H1 (cell line): Measurements from ENCODE around the gene MCC. TPM values are rescaled to one million over a fixed set of nuclear protein-coding genes. Genes with fewer than 3 reads are reported as not detected.

ENCODE experiments used
- CHD1 ChIP-seq: IDR thresholded peaks from 2 replicates; pipeline ENCODE4 v1.6.1; 2012; ENCODE audit warnings: low read depth, low read length, improper control_type of control experiment
- HDAC2 ChIP-seq, 2 experiments: fragments of 300-600 bp in 1 of 2; sonication (generic) in 1 of 2; IDR thresholded peaks; 2 replicates each; pipeline ENCODE4 v1.6.1; 2011 to 2012; ENCODE audit warnings: low read depth in 2 of 2, low read length in 2 of 2, mild to moderate bottlenecking in 2 of 2, moderate library complexity in 2 of 2, borderline replicate concordance in 1 of 2, inconsistent platforms in 1 of 2
- PHF8 ChIP-seq: fragments of 200-600 bp; sonication (generic); conservative IDR thresholded peaks from 2 replicates; pipeline ENCODE4 v1.7.1; 2012; ENCODE audit warnings: low read depth, mild to moderate bottlenecking, inconsistent platforms, low read length, moderate library complexity
- POU5F1 ChIP-seq: IDR thresholded peaks from 2 replicates; pipeline ENCODE4 v1.6.1; 2011; ENCODE audit warnings: low read depth, mild to moderate bottlenecking, low read length, moderate library complexity
- ZNF274 ChIP-seq: IDR thresholded peaks from 2 replicates; pipeline ENCODE4 v1.7.0; 2012; ENCODE audit warnings: low read length, borderline replicate concordance; ENCODE audit errors: extremely low read depth
- polyA plus RNA-seq, 7 experiments: library from polyadenylated mRNA; depleted of rRNA in 3 of 7; stranded (reverse) in 5 of 7; unstranded in 2 of 7; fragments of >200 nt in 5 of 7; fragments of 200-250 nt in 2 of 7; gene quantifications; 1 replicate in 5 of 7; 2 replicates in 1 of 7; 4 replicates in 1 of 7; pipeline versions ENCODE4 v1.2.1 to v1.2.3, GENCODE V29; 2011 to 2013; ENCODE audit warnings: missing spikeins in 2 of 7, mixed read lengths in 2 of 7
- total RNA-seq: library from RNA; stranded (reverse); fragmentation: NEBNext Ultra II Directional; extraction: Animal tissue kit (Norgen Biotek cat#: 25700); gene quantifications from 2 replicates; pipeline ENCODE4 v1.2.1, GENCODE V29; 2021
- TF ChIP-seq, protein P1 (sequence below): fragments of 300-600 bp; sonication (generic); IDR thresholded peaks from 2 replicates; pipeline ENCODE4 v1.7.1; 2012; ENCODE audit warnings: low read length, moderate library complexity, mild to moderate bottlenecking, inconsistent platforms; ENCODE audit not compliant: insufficient replicate concordance
- TF ChIP-seq, protein P2 (sequence below): IDR thresholded peaks from 2 replicates; pipeline ENCODE4 v1.6.1; 2011; ENCODE audit warnings: low read depth, mild to moderate bottlenecking, low read length; ENCODE audit not compliant: insufficient read depth

MCC gene
- total and polyA plus RNA-seq, 2 of the 8 experiments (the other 6 are each of a cell fraction or from before 2014, with no cell fraction given), result 2.6 to 18.3 TPM

DNA sequence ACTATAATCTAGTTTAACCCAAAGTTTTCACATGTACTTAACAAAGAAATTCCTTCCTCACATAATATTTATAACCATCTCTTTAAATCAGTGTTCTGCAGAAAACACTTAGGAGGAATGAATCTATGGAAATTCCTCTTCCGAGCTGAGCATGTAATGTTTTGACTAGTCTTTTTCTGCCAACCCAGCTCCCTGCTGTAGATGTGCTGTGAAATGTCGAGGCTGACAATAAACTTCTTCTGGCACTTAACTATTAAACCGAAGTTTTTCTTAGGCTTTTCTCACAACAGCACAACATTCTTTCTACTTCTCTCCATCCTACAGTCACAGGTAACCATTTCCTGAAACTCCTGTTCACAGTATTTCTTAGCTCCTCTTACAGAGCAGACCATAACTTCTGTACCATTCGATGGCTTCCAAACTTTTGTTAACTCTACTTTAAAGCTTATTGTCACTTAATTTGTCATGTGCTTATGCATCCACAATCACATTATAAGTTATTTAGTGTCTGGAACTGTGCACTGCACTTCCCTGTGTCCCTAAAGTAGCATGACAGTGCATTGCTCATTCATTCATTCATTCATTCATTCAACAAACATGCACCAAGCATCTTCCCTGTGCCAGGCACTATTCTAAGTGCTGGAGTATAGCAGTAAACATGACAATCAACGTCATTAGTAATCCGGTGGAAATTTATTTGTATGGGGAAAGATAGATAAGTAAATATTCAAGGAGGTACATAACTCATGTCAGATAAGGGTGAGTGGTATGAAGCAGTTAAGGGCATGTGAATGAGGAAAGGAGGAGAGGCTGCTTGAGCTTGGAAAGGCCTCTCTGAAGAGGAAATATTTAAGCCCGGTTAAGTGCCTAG lies 108.1 kb downstream of the MCC start (continued):
- TF ChIP-seq, protein P1, sequence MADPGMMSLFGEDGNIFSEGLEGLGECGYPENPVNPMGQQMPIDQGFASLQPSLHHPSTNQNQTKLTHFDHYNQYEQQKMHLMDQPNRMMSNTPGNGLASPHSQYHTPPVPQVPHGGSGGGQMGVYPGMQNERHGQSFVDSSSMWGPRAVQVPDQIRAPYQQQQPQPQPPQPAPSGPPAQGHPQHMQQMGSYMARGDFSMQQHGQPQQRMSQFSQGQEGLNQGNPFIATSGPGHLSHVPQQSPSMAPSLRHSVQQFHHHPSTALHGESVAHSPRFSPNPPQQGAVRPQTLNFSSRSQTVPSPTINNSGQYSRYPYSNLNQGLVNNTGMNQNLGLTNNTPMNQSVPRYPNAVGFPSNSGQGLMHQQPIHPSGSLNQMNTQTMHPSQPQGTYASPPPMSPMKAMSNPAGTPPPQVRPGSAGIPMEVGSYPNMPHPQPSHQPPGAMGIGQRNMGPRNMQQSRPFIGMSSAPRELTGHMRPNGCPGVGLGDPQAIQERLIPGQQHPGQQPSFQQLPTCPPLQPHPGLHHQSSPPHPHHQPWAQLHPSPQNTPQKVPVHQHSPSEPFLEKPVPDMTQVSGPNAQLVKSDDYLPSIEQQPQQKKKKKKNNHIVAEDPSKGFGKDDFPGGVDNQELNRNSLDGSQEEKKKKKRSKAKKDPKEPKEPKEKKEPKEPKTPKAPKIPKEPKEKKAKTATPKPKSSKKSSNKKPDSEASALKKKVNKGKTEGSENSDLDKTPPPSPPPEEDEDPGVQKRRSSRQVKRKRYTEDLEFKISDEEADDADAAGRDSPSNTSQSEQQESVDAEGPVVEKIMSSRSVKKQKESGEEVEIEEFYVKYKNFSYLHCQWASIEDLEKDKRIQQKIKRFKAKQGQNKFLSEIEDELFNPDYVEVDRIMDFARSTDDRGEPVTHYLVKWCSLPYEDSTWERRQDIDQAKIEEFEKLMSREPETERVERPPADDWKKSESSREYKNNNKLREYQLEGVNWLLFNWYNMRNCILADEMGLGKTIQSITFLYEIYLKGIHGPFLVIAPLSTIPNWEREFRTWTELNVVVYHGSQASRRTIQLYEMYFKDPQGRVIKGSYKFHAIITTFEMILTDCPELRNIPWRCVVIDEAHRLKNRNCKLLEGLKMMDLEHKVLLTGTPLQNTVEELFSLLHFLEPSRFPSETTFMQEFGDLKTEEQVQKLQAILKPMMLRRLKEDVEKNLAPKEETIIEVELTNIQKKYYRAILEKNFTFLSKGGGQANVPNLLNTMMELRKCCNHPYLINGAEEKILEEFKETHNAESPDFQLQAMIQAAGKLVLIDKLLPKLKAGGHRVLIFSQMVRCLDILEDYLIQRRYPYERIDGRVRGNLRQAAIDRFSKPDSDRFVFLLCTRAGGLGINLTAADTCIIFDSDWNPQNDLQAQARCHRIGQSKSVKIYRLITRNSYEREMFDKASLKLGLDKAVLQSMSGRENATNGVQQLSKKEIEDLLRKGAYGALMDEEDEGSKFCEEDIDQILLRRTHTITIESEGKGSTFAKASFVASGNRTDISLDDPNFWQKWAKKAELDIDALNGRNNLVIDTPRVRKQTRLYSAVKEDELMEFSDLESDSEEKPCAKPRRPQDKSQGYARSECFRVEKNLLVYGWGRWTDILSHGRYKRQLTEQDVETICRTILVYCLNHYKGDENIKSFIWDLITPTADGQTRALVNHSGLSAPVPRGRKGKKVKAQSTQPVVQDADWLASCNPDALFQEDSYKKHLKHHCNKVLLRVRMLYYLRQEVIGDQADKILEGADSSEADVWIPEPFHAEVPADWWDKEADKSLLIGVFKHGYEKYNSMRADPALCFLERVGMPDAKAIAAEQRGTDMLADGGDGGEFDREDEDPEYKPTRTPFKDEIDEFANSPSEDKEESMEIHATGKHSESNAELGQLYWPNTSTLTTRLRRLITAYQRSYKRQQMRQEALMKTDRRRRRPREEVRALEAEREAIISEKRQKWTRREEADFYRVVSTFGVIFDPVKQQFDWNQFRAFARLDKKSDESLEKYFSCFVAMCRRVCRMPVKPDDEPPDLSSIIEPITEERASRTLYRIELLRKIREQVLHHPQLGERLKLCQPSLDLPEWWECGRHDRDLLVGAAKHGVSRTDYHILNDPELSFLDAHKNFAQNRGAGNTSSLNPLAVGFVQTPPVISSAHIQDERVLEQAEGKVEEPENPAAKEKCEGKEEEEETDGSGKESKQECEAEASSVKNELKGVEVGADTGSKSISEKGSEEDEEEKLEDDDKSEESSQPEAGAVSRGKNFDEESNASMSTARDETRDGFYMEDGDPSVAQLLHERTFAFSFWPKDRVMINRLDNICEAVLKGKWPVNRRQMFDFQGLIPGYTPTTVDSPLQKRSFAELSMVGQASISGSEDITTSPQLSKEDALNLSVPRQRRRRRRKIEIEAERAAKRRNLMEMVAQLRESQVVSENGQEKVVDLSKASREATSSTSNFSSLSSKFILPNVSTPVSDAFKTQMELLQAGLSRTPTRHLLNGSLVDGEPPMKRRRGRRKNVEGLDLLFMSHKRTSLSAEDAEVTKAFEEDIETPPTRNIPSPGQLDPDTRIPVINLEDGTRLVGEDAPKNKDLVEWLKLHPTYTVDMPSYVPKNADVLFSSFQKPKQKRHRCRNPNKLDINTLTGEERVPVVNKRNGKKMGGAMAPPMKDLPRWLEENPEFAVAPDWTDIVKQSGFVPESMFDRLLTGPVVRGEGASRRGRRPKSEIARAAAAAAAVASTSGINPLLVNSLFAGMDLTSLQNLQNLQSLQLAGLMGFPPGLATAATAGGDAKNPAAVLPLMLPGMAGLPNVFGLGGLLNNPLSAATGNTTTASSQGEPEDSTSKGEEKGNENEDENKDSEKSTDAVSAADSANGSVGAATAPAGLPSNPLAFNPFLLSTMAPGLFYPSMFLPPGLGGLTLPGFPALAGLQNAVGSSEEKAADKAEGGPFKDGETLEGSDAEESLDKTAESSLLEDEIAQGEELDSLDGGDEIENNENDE, result no peak
- no peak for TF ChIP-seq PHF8
- TF ChIP-seq ZNF274, result no peak
- TF ChIP-seq HDAC2 (IDR thresholded peaks at IDR 0.05; ENCODE audit: borderline replicate concordance in 1 of 2, low read depth in 2 of 2, low read length in 2 of 2), result no peak
- TF ChIP-seq, protein P2, sequence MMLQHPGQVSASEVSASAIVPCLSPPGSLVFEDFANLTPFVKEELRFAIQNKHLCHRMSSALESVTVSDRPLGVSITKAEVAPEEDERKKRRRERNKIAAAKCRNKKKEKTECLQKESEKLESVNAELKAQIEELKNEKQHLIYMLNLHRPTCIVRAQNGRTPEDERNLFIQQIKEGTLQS, result no peak
- TF ChIP-seq POU5F1, result no peak
- TF ChIP-seq CHD1, result no peak
